ENCODE data around the gene BMP5.
A peak's percentile ranks its signal among the peaks of the same experiment; 100 is the strongest.

The BMP5 gene

GRCh38 chr6:55872866-55873265 lies 2.5 kb downstream of the BMP5 start:
- DNase-seq (ENCODE audit: low spot score), result no peak

- no peak for DNase-seq (ENCODE audit: low spot score)
Observed at GRCh38 chr6:55870181-55870813, 5.1 kb downstream of the BMP5 start.

GRCh38 chr6:55869674-55870073 lies 5.7 kb downstream of the BMP5 start:
- DNase-seq (ENCODE audit: low spot score), result no peak

GRCh38 chr6:55868771-55869479 lies 6.5 kb downstream of the BMP5 start:
- peak; percentile 88 for DNase-seq (ENCODE audit: low spot score)

- DNase-seq (ENCODE audit: low spot score), result no peak
Observed at GRCh38 chr6:55868176-55868575, 7.2 kb downstream of the BMP5 start.

- DNase-seq (ENCODE audit: low spot score), result no peak
Observed at GRCh38 chr6:55866128-55866527, 9.3 kb downstream of the BMP5 start.

- no peak for DNase-seq (ENCODE audit: low spot score)
Observed at GRCh38 chr6:55853008-55854001, 22.1 kb downstream of the BMP5 start.

- DNase-seq (ENCODE audit: low spot score), result no peak
Observed at GRCh38 chr6:55841341-55841740, 34.0 kb downstream of the BMP5 start.

GRCh38 chr6:55839080-55839479 lies 36.3 kb downstream of the BMP5 start:
- DNase-seq (ENCODE audit: low spot score), result no peak

- no peak for DNase-seq (ENCODE audit: low spot score)
Observed at GRCh38 chr6:55836945-55837344, 38.4 kb downstream of the BMP5 start.

GRCh38 chr6:55836481-55836880 lies 38.9 kb downstream of the BMP5 start:
- DNase-seq (ENCODE audit: low spot score), result no peak

- DNase-seq (ENCODE audit: low spot score), result no peak
Observed at GRCh38 chr6:55835220-55835619, 40.2 kb downstream of the BMP5 start.

- DNase-seq (ENCODE audit: low spot score), result no peak
Observed at GRCh38 chr6:55833284-55833683, 42.1 kb downstream of the BMP5 start.

- DNase-seq (ENCODE audit: low spot score), result no peak
Observed at GRCh38 chr6:55827818-55828522, 47.4 kb downstream of the BMP5 start.

- no peak for DNase-seq (ENCODE audit: low spot score)
Observed at GRCh38 chr6:55826941-55827340, 48.4 kb downstream of the BMP5 start.

- DNase-seq (ENCODE audit: low spot score), result no peak
Observed at GRCh38 chr6:55825402-55826051, 49.9 kb downstream of the BMP5 start.

GRCh38 chr6:55822815-55823214 lies 52.6 kb downstream of the BMP5 start:
- DNase-seq (ENCODE audit: low spot score), result no peak

- DNase-seq (ENCODE audit: low spot score), result no peak
Observed at GRCh38 chr6:55822005-55822404, 53.4 kb downstream of the BMP5 start.

- DNase-seq (ENCODE audit: low spot score), result no peak
Observed at GRCh38 chr6:55820696-55821095, 54.7 kb downstream of the BMP5 start.

GRCh38 chr6:55819811-55820210 lies 55.6 kb downstream of the BMP5 start:
- DNase-seq (ENCODE audit: low spot score), result no peak

GRCh38 chr6:55818482-55818881 lies 56.9 kb downstream of the BMP5 start:
- DNase-seq (ENCODE audit: low spot score), result no peak

GRCh38 chr6:55812509-55812908 lies 62.9 kb downstream of the BMP5 start:
- DNase-seq (ENCODE audit: low spot score), result no peak
